Thyroid gland (tissue), 4 donors: ENCODE measurements around the gene SETDB1.

Source experiments
- CTCF ChIP-seq, 6 experiments: fragments of 200-600 bp in 3 of 6; fragments of 450-650 bp in 3 of 6; sonication (generic) in 3 of 6; IDR thresholded peaks; one replicate each; pipeline ENCODE4 v1.5.1; 2016 to 2019; ENCODE audit warnings: antibody characterized with exemption in 6 of 6, mild to moderate bottlenecking in 2 of 6, inconsistent platforms in 1 of 6, moderate library complexity in 1 of 6
- POLR2A ChIP-seq, 2 donors: fragments of 450-650 bp; IDR thresholded peaks; one replicate each; pipeline ENCODE4 v1.6.1; 2017; ENCODE audit warnings: antibody characterized with exemption in 2 of 2, mild to moderate bottlenecking in 2 of 2, moderate library complexity in 1 of 2

- TF ChIP-seq POLR2A (IDR thresholded peaks at IDR 0.05) (peak in 1 of 2 donors; percentile 24), CTCF (IDR thresholded peaks at IDR 0.05) (no peak)
Measured at GRCh38 chr1:150971583-150972416, 45.6 kb downstream of the SETDB1 start.
